Neural cell (in vitro differentiated cells): ENCODE data around the gene GRAMD2A. TPM values are rescaled to one million over a fixed set of nuclear protein-coding genes. Genes with fewer than 3 reads are reported as not detected.

Experiments used
- H2AFZ ChIP-seq: fragments of 200-600, 300-800 bp; sonication (generic), shearing (Covaris generic); 2 replicates; pipeline ENCODE4 v1.6.0; 2014; ENCODE audit warnings: low read depth, mild to moderate bottlenecking, antibody characterized with exemption, low read length, moderate library complexity
- H3F3A ChIP-seq: fragments of 200-600 bp; shearing (Covaris generic); 2 replicates; pipeline ENCODE4 v1.6.1; 2016; ENCODE audit warnings: mild to moderate bottlenecking, moderate library complexity, mixed read lengths, antibody characterized with exemption, low read length; ENCODE audit not compliant: insufficient read depth, poor library complexity, severe bottlenecking
- H3K27ac ChIP-seq: fragments of 200-600, 300-800 bp; sonication (generic), shearing (Covaris generic); 2 replicates; pipeline ENCODE4 v1.5.1; 2014; ENCODE audit warnings: mild to moderate bottlenecking, low read length, moderate library complexity
- H3K27me3 ChIP-seq: fragments of 300-800, 200-600 bp; sonication (generic), shearing (Covaris generic); 2 replicates; pipeline ENCODE4 v1.6.0; 2014; ENCODE audit warnings: mild to moderate bottlenecking, low read depth, low read length, moderate library complexity; ENCODE audit not compliant: insufficient read depth
- H3K36me3 ChIP-seq: fragments of 300-800, 200-600 bp; sonication (generic), shearing (Covaris generic); 2 replicates; pipeline ENCODE4 v1.5.1; 2014; ENCODE audit warnings: mild to moderate bottlenecking, antibody characterized with exemption, low read length, moderate library complexity; ENCODE audit not compliant: insufficient read depth
- H3K4me2 ChIP-seq: fragments of 300-800, 200-600 bp; sonication (generic), shearing (Covaris generic); 2 replicates; pipeline ENCODE4 v1.6.0; 2014; ENCODE audit warnings: mild to moderate bottlenecking, low read length
- H3K4me3 ChIP-seq: fragments of 300-800, 200-600 bp; sonication (generic), shearing (Covaris generic); 2 replicates; pipeline ENCODE4 v1.5.1; 2014; ENCODE audit warnings: mild to moderate bottlenecking, low read length, moderate library complexity
- H3K79me2 ChIP-seq: fragments of 200-600 bp; shearing (Covaris generic); replicated peaks from 2 replicates; pipeline ENCODE4 v1.6.0; 2014; ENCODE audit warnings: mild to moderate bottlenecking, low read length, moderate library complexity; ENCODE audit not compliant: insufficient read depth
- H3K9ac ChIP-seq: fragments of 300-800, 200-600 bp; sonication (generic), shearing (Covaris generic); 2 replicates; pipeline ENCODE4 v1.6.1; 2016; ENCODE audit warnings: mild to moderate bottlenecking, low read length, mixed read lengths
- H3K9me2 ChIP-seq: fragments of 200-600 bp; shearing (Covaris generic); 2 replicates; pipeline ENCODE4 v1.6.1; 2016; ENCODE audit warnings: mild to moderate bottlenecking, low read length, mixed read lengths; ENCODE audit not compliant: insufficient read depth
- H3K9me3 ChIP-seq: fragments of 200-600, 300-800 bp; sonication (generic), shearing (Covaris generic); 2 replicates; pipeline ENCODE4 v1.6.1; 2016; ENCODE audit warnings: mild to moderate bottlenecking, mixed run types, low read length, moderate library complexity, mixed read lengths
- H4K20me1 ChIP-seq: fragments of 200-600 bp; shearing (Covaris generic); 2 replicates; pipeline ENCODE4 v1.6.1; 2016; ENCODE audit warnings: mild to moderate bottlenecking, mixed run types; ENCODE audit not compliant: insufficient read depth
- CTCF ChIP-seq: fragments of 450-650 bp; IDR thresholded peaks from 2 replicates; pipeline ENCODE4 v1.5.1; 2014; ENCODE audit warnings: antibody characterized with exemption, mild to moderate bottlenecking, moderate library complexity; ENCODE audit not compliant: poor library complexity, severe bottlenecking
- EP300 ChIP-seq: fragments of 450-650 bp; conservative IDR thresholded peaks from 2 replicates; pipeline ENCODE4 v1.6.1; 2014; ENCODE audit warnings: antibody characterized with exemption, mild to moderate bottlenecking, moderate library complexity; ENCODE audit not compliant: poor library complexity, severe bottlenecking
- EZH2 ChIP-seq: fragments of 200-600, 300-800 bp; shearing (Covaris generic), sonication (generic); IDR thresholded peaks from 2 replicates; pipeline ENCODE4 v1.6.1; 2014; ENCODE audit warnings: antibody characterized with exemption, low read length, borderline replicate concordance, mild to moderate bottlenecking; ENCODE audit not compliant: insufficient read depth, poor library complexity, severe bottlenecking
- MXI1 ChIP-seq: fragments of 450-650 bp; conservative IDR thresholded peaks from 2 replicates; pipeline ENCODE4 v1.6.1; 2014; ENCODE audit warnings: antibody characterized with exemption, mild to moderate bottlenecking; ENCODE audit not compliant: poor library complexity, severe bottlenecking
- POLR2AphosphoS5 ChIP-seq: IDR thresholded peaks from 2 replicates; pipeline ENCODE4 v1.6.1; 2012
- RAD21 ChIP-seq: fragments of 450-650 bp; conservative IDR thresholded peaks from 2 replicates; pipeline ENCODE4 v1.6.1; 2014; ENCODE audit warnings: antibody characterized with exemption, mild to moderate bottlenecking, moderate library complexity
- REST ChIP-seq: IDR thresholded peaks from 2 replicates; pipeline ENCODE4 v1.6.1; 2012; ENCODE audit warnings: borderline replicate concordance
- SMC3 ChIP-seq: fragments of 450-650 bp; conservative IDR thresholded peaks from 2 replicates; pipeline ENCODE4 v1.6.1; 2014; ENCODE audit warnings: antibody characterized with exemption, mild to moderate bottlenecking, moderate library complexity; ENCODE audit not compliant: poor library complexity
- TAF1 ChIP-seq: IDR thresholded peaks from 2 replicates; pipeline ENCODE4 v1.6.1; 2012; ENCODE audit warnings: low read depth
- polyA minus RNA-seq: library from RNA; depleted of rRNA, polyadenylated mRNA; stranded (reverse); fragments of >200 nt; gene quantifications from 2 replicates; pipeline ENCODE4 v1.2.3, GENCODE V29; 2014
- polyA plus RNA-seq: library from polyadenylated mRNA; depleted of rRNA; stranded (reverse); fragments of >200 nt; gene quantifications from 2 replicates; pipeline ENCODE4 v1.2.3, GENCODE V29; 2014

GRAMD2A gene
- polyA plus RNA-seq (1.9 and 3.2 TPM in 2 replicates), polyA minus RNA-seq (2.1 and 2.9 TPM in 2 replicates)

DNA sequence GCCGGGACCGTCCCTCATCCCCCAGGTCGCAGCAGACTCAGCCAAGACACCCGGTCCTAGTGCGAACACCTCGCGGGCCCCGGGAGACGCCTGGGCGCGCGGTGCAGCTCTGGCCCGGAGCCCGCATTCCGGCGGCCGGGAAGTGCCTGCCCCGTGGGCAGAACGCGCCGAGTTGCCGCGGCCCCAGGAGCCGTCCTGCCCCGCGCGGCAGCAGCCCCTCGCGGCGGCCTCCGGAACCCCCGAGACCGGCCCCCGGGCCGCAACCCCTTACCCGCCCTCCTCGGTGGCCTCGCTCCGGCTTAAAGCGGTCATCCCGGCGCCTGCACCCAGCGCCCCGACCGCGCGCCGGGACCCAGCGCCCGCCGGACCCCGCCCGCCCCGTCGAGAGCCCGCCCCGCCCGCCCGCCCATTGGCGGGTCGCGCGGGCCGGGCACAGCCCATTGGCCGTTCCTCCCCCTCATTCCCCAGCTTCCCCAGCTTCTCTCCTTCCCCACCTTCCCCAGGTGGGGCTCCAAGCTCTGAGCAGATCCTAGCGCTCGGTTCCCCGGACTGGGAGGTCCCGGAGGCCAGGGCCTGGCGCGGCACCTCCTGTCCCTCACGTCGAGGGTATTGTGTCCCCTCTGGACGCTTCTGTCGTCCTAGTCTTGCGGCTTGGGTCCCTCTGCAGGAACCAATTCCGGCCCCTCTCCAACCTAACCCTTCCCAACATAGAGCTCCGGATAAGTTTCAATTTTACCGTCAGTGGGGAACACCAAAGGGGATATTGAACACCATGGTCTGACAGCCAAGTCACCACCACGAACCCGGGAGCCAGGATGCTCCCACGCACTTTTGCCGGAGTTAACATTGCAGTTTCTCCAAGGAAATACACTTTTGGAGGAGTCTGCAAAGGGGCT lies at the start of gene GRAMD2A:
TSS of gene GRAMD2A (minus strand) at position 328 of the 896 bp plus-strand sequence.
- no peaks in the 10 kb centered on the region for H3K79me2 ChIP-seq
- H3K4me3 ChIP-seq = peak within 1 kb of the TSS; percentile 37
- H3K9ac ChIP-seq = no peak within 1 kb of the TSS
- TF ChIP-seq CTCF = no peak
- no peak for TF ChIP-seq RAD21
- no peak for TF ChIP-seq POLR2AphosphoS5
- TF ChIP-seq REST = no peak
- peak; percentile 12 for TF ChIP-seq EZH2
- no peak for TF ChIP-seq TAF1
- no peaks in the 10 kb centered on the region for H3K9me3 ChIP-seq
- no peaks in the 10 kb centered on the region for H3F3A ChIP-seq
- H3K27me3 ChIP-seq = peaks cover 30% of the 10 kb centered on the region
- no peaks in the 10 kb centered on the region for H4K20me1 ChIP-seq
- H3K36me3 ChIP-seq = peaks cover 6% of the 10 kb centered on the region
- H3K27ac ChIP-seq = no peak within 1 kb of the TSS
- no peaks in the 10 kb centered on the region for H3K9me2 ChIP-seq
- no peak within 1 kb of the TSS for H3K4me2 ChIP-seq
- H2AFZ ChIP-seq = no peak within 1 kb of the TSS

- H3F3A ChIP-seq = no peaks in the 10 kb centered on the region
- no peaks in the 10 kb centered on the region for H3K9me2 ChIP-seq
- H3K4me2 ChIP-seq = no peak overlapping the region
- no peak overlapping the region for H2AFZ ChIP-seq
- no peaks in the 10 kb centered on the region for H4K20me1 ChIP-seq
- no peaks in the 10 kb centered on the region for H3K9me3 ChIP-seq
- H3K4me3 ChIP-seq = no peak overlapping the region
- H3K27me3 ChIP-seq = no peaks in the 10 kb centered on the region
- no peak for TF ChIP-seq EZH2
- no peak for TF ChIP-seq MXI1
- no peak for TF ChIP-seq CTCF
- no peak for TF ChIP-seq POLR2AphosphoS5
- TF ChIP-seq TAF1 = no peak
- TF ChIP-seq RAD21 = no peak
- TF ChIP-seq EP300 = no peak
- no peak for TF ChIP-seq SMC3
- TF ChIP-seq REST = no peak
- no peaks in the 10 kb centered on the region for H3K79me2 ChIP-seq
- H3K9ac ChIP-seq = no peak overlapping the region
- H3K36me3 ChIP-seq = no peaks in the 10 kb centered on the region
- H3K27ac ChIP-seq = no peak overlapping the region
These were observed 45.3 kb upstream of the GRAMD2A start for GRCh38 chr15:72242775-72243370.
